A549 (cell line): Measurements from ENCODE around the gene ONECUT2. TPM values are rescaled to one million over a fixed set of nuclear protein-coding genes. Genes with fewer than 3 reads are reported as not detected.
A peak's percentile ranks its signal among the peaks of the same experiment; 100 is the strongest.

ENCODE experiments used
- ATAC-seq, 2 experiments: fragments of 200-7000 bp in 1 of 2; fragments of >200 bp in 1 of 2; cut with Nextera tagmentation in 1 of 2; cut with Tn5 transposase in 1 of 2; 3 replicates each; pipeline versions ENCODE4 v1.8.0 to v1.9.1; 2018 to 2020; ENCODE audit warnings: mild to moderate bottlenecking in 1 of 2, moderate library complexity in 1 of 2
- CTCF ChIA-PET: fragments of 300-600 bp; sonication (Branson Sonifier 250); formaldehyde crosslinking; extraction: SDS; loops from one replicate; lab custom pipeline; 2021; ENCODE audit warnings: antibody characterized with exemption, inconsistent platforms; lab: Yijun Ruan, JAX
- POLR2A ChIA-PET: fragments of 350-600 bp; formaldehyde crosslinking; extraction: SDS; loops from one replicate; lab custom pipeline; 2021; ENCODE audit warnings: antibody characterized with exemption, inconsistent platforms; lab: Yijun Ruan, JAX
- DNase-seq, 2 experiments: peaks; one replicate each; pipeline versions ENCODE4 v3.0.0 to v3.0.0-alpha.2; 2011 to 2016; ENCODE audit warnings: low read depth in 1 of 2, low spot score in 1 of 2
- FAIRE-seq: peaks from 2 replicates; lab custom pipeline; 2011; peaks lifted over from hg19 to GRCh38; lab: Jason Lieb, UNC
- H3K27ac ChIP-seq, 2 experiments: fragments of >200 bp; sonication (Bioruptor Twin); formaldehyde crosslinking; 3 replicates each; pipeline ENCODE4 v1.5.1; 2016 to 2017
- H3K4me1 ChIP-seq: fragments of >200 bp; sonication (Bioruptor Twin); formaldehyde crosslinking; 3 replicates; pipeline ENCODE4 v1.6.1; 2016
- H3K4me2 ChIP-seq: fragments of >200 bp; sonication (Bioruptor Twin); formaldehyde crosslinking; 3 replicates; pipeline ENCODE4 v1.6.1; 2016
- H3K4me3 ChIP-seq: fragments of >200 bp; sonication (Bioruptor Twin); formaldehyde crosslinking; 3 replicates; pipeline ENCODE4 v1.5.1; 2016
- H3K9me3 ChIP-seq: fragments of >200 bp; sonication (Bioruptor Twin); formaldehyde crosslinking; 3 replicates; pipeline ENCODE4 v1.6.1; 2016
- BCL3 ChIP-seq: fragments of >200 bp; sonication (Bioruptor Twin); formaldehyde crosslinking; IDR thresholded peaks from 3 replicates; pipeline ENCODE4 v1.6.1; 2016
- CBX2 ChIP-seq: fragments of 200-600 bp; sonication (generic); IDR thresholded peaks from 2 replicates; pipeline ENCODE4 v1.6.1; 2016; ENCODE audit warnings: low read depth, mild to moderate bottlenecking, borderline replicate concordance
- CBX8 ChIP-seq: fragments of 200-600 bp; sonication (generic); IDR thresholded peaks from 2 replicates; pipeline ENCODE4 v1.6.1; 2016
- CEBPB ChIP-seq, 2 experiments: fragments of >200 bp in 1 of 2; sonication (Bioruptor Twin) in 1 of 2; formaldehyde crosslinking in 1 of 2; IDR thresholded peaks; 2 replicates each; pipeline ENCODE4 v1.6.1; 2012 to 2016
- CHD2 ChIP-seq: fragments of 150-350 bp; IDR thresholded peaks from 2 replicates; pipeline ENCODE4 v1.6.1; 2014; ENCODE audit warnings: low read length; ENCODE audit not compliant: partially characterized antibody
- CHD4 ChIP-seq: fragments of 200-600 bp; sonication (generic); IDR thresholded peaks from 2 replicates; pipeline ENCODE4 v1.6.1; 2016; ENCODE audit warnings: antibody characterized with exemption, mild to moderate bottlenecking, borderline replicate concordance
- CTCF ChIP-seq: fragments of >200 bp; sonication (Bioruptor Twin); formaldehyde crosslinking; IDR thresholded peaks from 3 replicates; pipeline ENCODE4 v1.5.1; 2016
- E2F6 ChIP-seq: IDR thresholded peaks from 2 replicates; pipeline ENCODE4 v1.6.1; 2012; ENCODE audit warnings: low read depth, borderline replicate concordance
- EHF ChIP-seq: fragments of 250-450 bp; sonication (Bioruptor Pico); IDR thresholded peaks from 2 replicates; pipeline ENCODE4 v1.5.0; 2020; ENCODE audit warnings: mild to moderate bottlenecking
- ELK1 ChIP-seq: fragments of 150-350 bp; IDR thresholded peaks from 2 replicates; pipeline ENCODE4 v1.6.1; 2014; ENCODE audit warnings: low read depth, mild to moderate bottlenecking, low read length
- ESRRA ChIP-seq: fragments of 150-350 bp; IDR thresholded peaks from 2 replicates; pipeline ENCODE4 v1.6.1; 2014; ENCODE audit warnings: mild to moderate bottlenecking, low read length, borderline replicate concordance
- FOSL2 ChIP-seq, 2 experiments: fragments of 450-650 bp in 1 of 2; fragments of >200 bp in 1 of 2; sonication (Bioruptor Twin) in 1 of 2; formaldehyde crosslinking; IDR thresholded peaks; 2 replicates each; pipeline versions ENCODE4 v1.5.0 to v1.6.1; 2016 to 2020; ENCODE audit warnings: mild to moderate bottlenecking in 1 of 2, moderate library complexity in 1 of 2
- HDAC2 ChIP-seq: fragments of 200-600 bp; sonication (generic); IDR thresholded peaks from 2 replicates; pipeline ENCODE4 v1.6.1; 2016
- HOXB13 ChIP-seq: fragments of 250-450 bp; sonication (Bioruptor Pico); IDR thresholded peaks from 2 replicates; pipeline ENCODE4 v1.5.0; 2020; ENCODE audit warnings: low read depth, mild to moderate bottlenecking, moderate library complexity
- JUN ChIP-seq, 2 experiments: fragments of >200 bp; sonication (Bioruptor Twin); formaldehyde crosslinking; IDR thresholded peaks; 2 replicates in 1 of 2; 3 replicates in 1 of 2; pipeline ENCODE4 v1.6.1; 2016 to 2017
- JUNB ChIP-seq: fragments of >200 bp; sonication (Bioruptor Twin); formaldehyde crosslinking; IDR thresholded peaks from 2 replicates; pipeline ENCODE4 v1.6.1; 2016
- KDM1A ChIP-seq: fragments of 200-600 bp; sonication (generic); IDR thresholded peaks from 2 replicates; pipeline ENCODE4 v1.6.1; 2016; ENCODE audit warnings: low read depth, mild to moderate bottlenecking
- MAX ChIP-seq: IDR thresholded peaks from 2 replicates; pipeline ENCODE4 v1.6.1; 2012
- MYC ChIP-seq: IDR thresholded peaks from 2 replicates; pipeline ENCODE4 v1.6.1; 2012; ENCODE audit warnings: mild to moderate bottlenecking, inconsistent platforms, low read length, improper control_type of control experiment, borderline replicate concordance
- NFE2L2 ChIP-seq: fragments of 150-350 bp; conservative IDR thresholded peaks from 2 replicates; pipeline ENCODE4 v1.6.1; 2014; ENCODE audit warnings: low read length
- NPAS2 ChIP-seq: fragments of 250-450 bp; sonication (Bioruptor Pico); IDR thresholded peaks from 2 replicates; pipeline ENCODE4 v1.8.0; 2022; ENCODE audit warnings: mild to moderate bottlenecking, moderate library complexity, borderline replicate concordance
- NR3C1 ChIP-seq: fragments of >200 bp; sonication (Bioruptor Twin); formaldehyde crosslinking; IDR thresholded peaks from 3 replicates; pipeline ENCODE4 v1.6.1; 2017
- PBX3 ChIP-seq: IDR thresholded peaks from 2 replicates; pipeline ENCODE4 v1.6.1; 2012
- POLR2A ChIP-seq: IDR thresholded peaks from 2 replicates; pipeline ENCODE4 v1.6.1; 2012; ENCODE audit warnings: mild to moderate bottlenecking, low read length
- RFX5 ChIP-seq: fragments of 450-650 bp; IDR thresholded peaks from 2 replicates; pipeline ENCODE4 v1.7.1; 2014; ENCODE audit warnings: antibody characterized with exemption, mild to moderate bottlenecking, moderate library complexity
- ZC3H11A ChIP-seq: fragments of 450-650 bp; IDR thresholded peaks from 2 replicates; pipeline ENCODE4 v1.6.1; 2014; ENCODE audit warnings: antibody characterized with exemption, mild to moderate bottlenecking
- ZFP36 ChIP-seq: fragments of 450-650 bp; IDR thresholded peaks from 2 replicates; pipeline ENCODE4 v1.6.1; 2014; ENCODE audit warnings: borderline replicate concordance; ENCODE audit not compliant: partially characterized antibody
- WGBS: methylation state at CpG from one replicate; pipeline ENCODE4 v1.1.6; 2017; ENCODE audit errors: missing lambda C conversion rate; 5-methylcytosine and 5-hydroxymethylcytosine counted together
- polyA plus RNA-seq, 4 experiments: library from polyadenylated mRNA; depleted of rRNA in 3 of 4; stranded (reverse); fragments of >200 nt; fragmentation: RNase III in 1 of 4; extraction: RNeasy Plus Mini Kit Qiagen cat#74134 plus additional on column Dnase treatment in 1 of 4; gene quantifications; 2 replicates in 3 of 4; 3 replicates in 1 of 4; pipeline ENCODE4 v1.2.3, GENCODE V29; 2011 to 2017

ONECUT2 gene
- polyA plus RNA-seq, 2 of the 4 experiments (the other 2 are of a cell fraction), result 0.45 to 0.62 TPM

GRCh38 chr18:57397440-57398132 is 37.6 kb upstream of the ONECUT2 start:
- Histone ChIP-seq H3K9me3 (no peaks in the 10 kb centered on the region; the same call in 2 of the 3 replicates), H3K4me1 (peaks cover 9% of the 10 kb centered on the region; the same call in 1 of the 3 replicates), H3K4me2 (0 out of 3 replicates have a peak overlapping the region, but pooled peaks have one; percentile 21), H3K4me3 (no peak overlapping the region), H3K27ac (no peak overlapping the region)
- no peak for TF ChIP-seq HDAC2
- peak; percentile 13; the same call in 1 of the 2 replicates for TF ChIP-seq JUNB
- DNase-seq (peak in 1 of 2 experiments; percentile 47), FAIRE-seq (no peak), ATAC-seq (peak; percentile 56 to 82; a peak in 5 of 6 replicates)
- ChIA-PET POLR2A (no interaction called here), CTCF (no interaction called here)
- 0% methylated on average over 2 of the region's 2 CpGs for WGBS

GRCh38 chr18:57404345-57404744 is 30.8 kb upstream of the ONECUT2 start:
- DNase-seq (no peak), FAIRE-seq (no peak), ATAC-seq (no peak)
- no peak for TF ChIP-seq CHD2
- no peak for TF ChIP-seq ESRRA
- no peak for TF ChIP-seq ELK1
- TF ChIP-seq POLR2A, result no peak
- no peak for TF ChIP-seq KDM1A
- no peak for TF ChIP-seq ZC3H11A
- TF ChIP-seq ZFP36, result no peak
- no peak for TF ChIP-seq JUN (IDR thresholded peaks at IDR 0.05)
- no peak for TF ChIP-seq CHD4
- no peak for TF ChIP-seq HOXB13 (CRISPR knock-in tag)
- no peak for TF ChIP-seq RFX5
- ChIA-PET POLR2A (no interaction called here), CTCF (no interaction called here)
- no peaks in the 10 kb centered on the region; the same call in 2 of the 3 replicates for H3K9me3 ChIP-seq
- no peaks in the 10 kb centered on the region for H3K4me1 ChIP-seq
- H3K4me2 ChIP-seq, result no peak overlapping the region
- no peak overlapping the region for H3K27ac ChIP-seq
- H3K4me3 ChIP-seq, result no peak overlapping the region

- no peaks in the 10 kb centered on the region for H3K4me1 ChIP-seq
- peaks cover 5% of the 10 kb centered on the region; the same call in 1 of the 3 replicates for H3K9me3 ChIP-seq
- no peak overlapping the region for H3K4me2 ChIP-seq
- TF ChIP-seq CEBPB (IDR thresholded peaks at IDR 0.05) (no peak), CBX2 (no peak), FOSL2 (IDR thresholded peaks at IDR 0.05) (no peak), FOSL2 (CRISPR knock-in tag; IDR thresholded peaks at IDR 0.05) (no peak), NR3C1 (no peak)
- H3K4me3 ChIP-seq, result no peak overlapping the region
- H3K27ac ChIP-seq, result no peak overlapping the region
- POLR2A ChIA-PET, result no interaction called here
- FAIRE-seq (no peak), ATAC-seq (no peak), DNase-seq (no peak)
- CTCF ChIA-PET, result no interaction called here
These were observed 25.5 kb upstream of the ONECUT2 start for GRCh38 chr18:57409650-57410049.

GRCh38 chr18:57410749-57411148 is 24.4 kb upstream of the ONECUT2 start:
- DNase-seq (no peak), FAIRE-seq (no peak), ATAC-seq (no peak)
- Histone ChIP-seq H3K9me3 (peaks cover 5% of the 10 kb centered on the region; the same call in 1 of the 3 replicates), H3K27ac (no peak overlapping the region), H3K4me3 (no peak overlapping the region), H3K4me2 (no peak overlapping the region), H3K4me1 (no peaks in the 10 kb centered on the region)
- CTCF ChIA-PET, result interaction anchor here (0.5 to 0.6 kb wide), 2 partner anchors 188 to 644 kb away, joined by 3 read pairs; no protein-coding TSS in a partner anchor
- POLR2A ChIA-PET, result no interaction called here
- WGBS, result under 1% methylated on average over 3 of the region's 3 CpGs
- no peak for TF ChIP-seq EHF
- TF ChIP-seq MAX, result no peak
- no peak for TF ChIP-seq HDAC2
- no peak for TF ChIP-seq PBX3
- TF ChIP-seq BCL3, result no peak
- no peak for TF ChIP-seq NFE2L2
- no peak for TF ChIP-seq MYC
- no peak for TF ChIP-seq NPAS2 (CRISPR knock-in tag)
- TF ChIP-seq CBX8, result no peak
- no peak for TF ChIP-seq CTCF
- TF ChIP-seq E2F6, result no peak
